HG02571 (cell line): ENCODE results near the gene MED1.
"Not testable (repeated sequence)": the region's sequence is repeated elsewhere in the genome, so short reads cannot be mapped to it uniquely, and the experiment has no call there.

ENCODE experiments used
- ATAC-seq: cut with Tn5 transposase; IDR thresholded peaks from one replicate; pipeline ENCODE4 v1.9.1; 2021; ENCODE audit warnings: mild to moderate bottlenecking, moderate library complexity; ENCODE audit not compliant: unreplicated experiment

The MED1 gene

GRCh38 chr17:39429600-39429999 lies 21.5 kb downstream of the MED1 start:
- ATAC-seq: no peak

DNA sequence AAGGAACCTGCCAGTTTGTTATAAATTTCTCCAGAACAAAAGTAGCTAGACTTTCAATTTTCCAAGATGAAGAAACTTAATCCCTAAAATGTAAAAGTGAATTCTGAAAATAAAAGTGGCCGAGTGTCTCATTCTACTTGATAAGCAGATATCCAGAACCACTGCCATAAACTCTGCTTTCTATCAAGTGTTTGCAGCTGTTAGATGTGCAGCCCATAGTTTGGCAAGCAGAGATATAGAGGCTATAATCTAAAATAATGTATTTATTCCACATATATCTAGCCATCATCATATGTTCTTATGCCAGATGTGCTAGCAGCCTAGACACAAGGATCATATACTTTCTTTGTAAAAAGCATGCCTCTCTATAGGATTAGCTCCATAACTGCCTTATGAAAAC lies 34.9 kb downstream of the MED1 start:
- no peak for ATAC-seq

- no peak for ATAC-seq
Measured at GRCh38 chr17:39410279-39410678, 40.8 kb downstream of the MED1 start.

DNA sequence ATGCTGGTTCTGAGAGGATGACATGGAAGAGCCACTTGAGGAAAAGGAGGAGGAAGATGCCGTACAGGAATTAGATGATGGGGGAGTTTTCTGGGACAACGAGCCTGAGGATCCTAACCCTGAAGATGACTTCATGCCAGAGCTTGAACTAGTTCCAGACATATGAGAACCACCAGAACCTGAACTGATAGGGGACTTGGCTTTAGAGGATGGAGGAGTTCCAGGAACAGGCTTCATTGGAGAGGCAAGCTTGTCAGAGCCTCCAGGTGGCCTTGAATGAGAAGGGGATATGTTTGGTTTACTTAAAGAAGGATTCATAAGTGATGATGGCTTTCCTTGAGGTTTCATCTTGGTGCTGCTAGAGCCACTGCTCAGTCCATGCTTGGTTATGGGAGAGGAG lies 42.7 kb downstream of the MED1 start:
- no peak for ATAC-seq

DNA sequence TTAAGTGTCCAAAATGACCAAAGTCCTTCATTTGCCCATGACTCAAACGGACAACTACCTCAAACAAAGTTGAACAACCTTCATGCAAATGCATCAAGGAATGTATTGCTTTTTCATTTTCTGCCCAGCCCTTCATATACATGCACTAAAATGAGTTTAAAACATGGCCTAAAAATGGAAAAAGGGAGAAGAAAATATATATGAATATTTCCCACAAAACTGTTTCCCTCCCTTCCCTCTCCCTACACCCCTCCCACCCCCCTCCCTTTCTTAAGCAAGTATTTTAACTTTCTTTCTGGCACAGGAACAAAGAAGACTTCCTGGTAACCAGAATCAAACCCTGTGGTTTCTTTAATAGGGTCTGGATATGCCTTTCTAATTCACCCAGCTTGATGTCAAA lies 44.1 kb downstream of the MED1 start:
- no peak for ATAC-seq

DNA sequence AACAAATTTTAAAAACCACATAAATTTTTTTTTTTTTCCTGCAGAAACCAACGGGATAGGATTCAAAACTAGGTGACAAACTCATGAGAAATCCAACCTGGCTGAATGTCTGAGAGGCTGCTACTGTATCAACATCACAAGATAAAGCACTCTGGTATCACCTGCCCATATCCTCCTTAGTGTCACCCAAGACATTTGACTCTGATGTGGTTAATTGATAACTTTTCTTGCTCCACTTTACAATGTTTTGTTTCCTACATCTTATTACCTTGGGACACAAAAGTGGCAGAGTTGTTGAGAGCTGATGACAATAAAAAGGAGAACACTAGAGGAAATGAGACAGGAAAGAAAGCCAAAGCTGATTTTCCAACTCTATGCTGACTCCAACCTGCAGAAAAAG lies 45.6 kb downstream of the MED1 start:
- ATAC-seq: no peak

- ATAC-seq: no peak
Measured at GRCh38 chr17:39404542-39405378, 46.3 kb downstream of the MED1 start.

GRCh38 chr17:39402890-39403605 lies 48.0 kb downstream of the MED1 start:
- no peak for ATAC-seq

DNA sequence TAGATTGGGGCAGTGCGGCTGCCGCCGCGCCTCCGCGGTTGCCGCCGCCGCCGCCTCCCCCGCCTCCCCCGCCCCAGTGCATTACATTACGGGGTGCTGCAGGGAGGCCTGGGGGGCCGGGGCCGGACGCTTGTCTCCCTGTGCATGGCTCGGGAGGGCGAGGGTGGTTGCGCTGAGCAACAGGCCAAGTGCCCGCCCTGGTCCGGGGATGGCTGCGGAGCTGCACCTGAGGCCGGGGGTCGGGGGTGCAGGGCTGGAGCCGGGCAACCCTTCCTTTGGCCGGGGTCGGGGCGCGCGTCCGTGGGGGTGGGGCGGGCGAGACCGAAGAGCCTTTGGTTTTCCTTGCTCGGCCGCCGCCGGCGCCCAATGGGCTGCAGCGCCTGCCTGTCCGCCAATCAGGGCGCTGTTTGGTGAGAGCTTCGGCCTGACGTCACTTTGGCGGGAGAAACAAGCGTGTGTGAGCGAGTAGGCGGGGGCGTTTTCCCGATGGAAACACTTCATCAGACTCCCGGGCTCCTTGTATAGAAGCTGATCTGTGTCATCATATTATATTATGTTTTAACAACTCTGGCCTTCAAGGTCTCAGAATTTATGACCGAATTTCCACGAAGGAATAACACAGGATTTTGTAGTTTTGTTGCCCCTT lies 48.7 kb downstream of the MED1 start:
- ATAC-seq: peak; percentile 68

GRCh38 chr17:39401412-39402243 lies 49.4 kb downstream of the MED1 start, which contains the start of gene FBXL20:
TSS of gene FBXL20 (minus strand) at chr17:39401626. CDS start at chr17:39401402, 224 bp downstream.
- ATAC-seq: peak; percentile 51

DNA sequence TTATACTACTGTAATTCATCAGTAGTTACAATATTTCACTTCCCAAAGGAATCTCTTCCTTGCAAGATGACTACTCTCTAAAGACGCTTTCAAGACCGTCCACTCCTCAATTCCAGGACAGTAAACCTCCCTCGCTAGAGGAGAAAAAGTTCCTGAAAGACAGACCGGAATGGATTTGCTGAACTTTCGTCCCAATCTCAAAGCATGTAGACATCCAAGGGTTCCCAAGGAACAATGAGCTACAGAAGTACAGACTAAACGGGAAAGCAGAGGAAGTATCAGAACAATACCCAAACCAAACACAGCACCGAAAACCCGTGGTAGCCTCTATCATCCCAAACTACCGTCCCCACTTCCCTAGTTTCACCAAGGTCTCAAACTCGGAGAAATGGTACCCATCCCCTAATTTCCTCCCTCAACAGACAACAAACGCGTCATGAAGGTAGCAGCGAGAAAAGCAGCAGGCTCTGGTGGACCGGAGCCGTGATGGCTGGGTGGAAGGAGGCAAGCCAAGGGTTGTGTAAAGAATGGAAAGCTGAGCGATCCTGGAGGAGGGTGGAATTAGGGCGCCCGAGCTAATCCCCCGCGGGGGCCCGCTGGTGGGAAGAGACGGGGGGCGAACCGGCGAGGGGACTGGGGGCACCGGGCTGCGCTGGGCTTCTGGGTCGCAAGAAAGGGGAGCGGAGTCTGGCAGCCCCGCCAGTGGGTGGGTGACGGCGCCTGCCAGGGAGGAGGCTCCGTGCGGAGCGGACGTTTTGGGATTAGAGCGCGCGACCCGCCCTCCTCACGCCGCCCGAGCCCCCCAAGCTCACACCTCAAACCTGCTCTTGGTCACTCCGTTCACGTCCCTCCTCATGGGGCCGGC lies 50.3 kb downstream of the MED1 start:
- ATAC-seq: no peak

GRCh38 chr17:39399791-39400190 lies 51.3 kb downstream of the MED1 start:
- ATAC-seq: no peak

DNA sequence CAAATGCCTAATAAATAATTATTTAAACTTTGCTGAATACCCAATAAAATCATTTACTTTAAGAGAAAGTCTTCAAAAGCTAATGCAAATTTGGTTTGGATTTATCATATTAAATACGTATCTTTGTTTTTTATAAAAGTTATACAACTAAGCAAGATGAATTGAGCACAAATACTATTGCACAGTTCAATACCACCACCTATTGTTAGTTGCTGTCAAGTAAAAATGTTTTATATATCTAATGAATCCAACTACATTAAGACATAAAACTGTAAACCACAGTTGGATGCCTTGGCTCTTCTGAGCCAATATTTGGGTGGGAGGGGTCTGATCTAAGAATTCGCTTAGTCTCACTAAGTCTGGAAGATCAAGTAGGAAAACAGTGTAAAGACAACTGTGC lies 57.3 kb downstream of the MED1 start:
- no peak for ATAC-seq

GRCh38 chr17:39391448-39391847 lies 59.6 kb downstream of the MED1 start:
- no peak for ATAC-seq

- ATAC-seq: no peak
Measured at GRCh38 chr17:39385040-39385439, 66.0 kb downstream of the MED1 start.

GRCh38 chr17:39380144-39380543 lies 70.9 kb downstream of the MED1 start:
- no peak for ATAC-seq

GRCh38 chr17:39376434-39376833 lies 74.6 kb downstream of the MED1 start:
- no peak for ATAC-seq

DNA sequence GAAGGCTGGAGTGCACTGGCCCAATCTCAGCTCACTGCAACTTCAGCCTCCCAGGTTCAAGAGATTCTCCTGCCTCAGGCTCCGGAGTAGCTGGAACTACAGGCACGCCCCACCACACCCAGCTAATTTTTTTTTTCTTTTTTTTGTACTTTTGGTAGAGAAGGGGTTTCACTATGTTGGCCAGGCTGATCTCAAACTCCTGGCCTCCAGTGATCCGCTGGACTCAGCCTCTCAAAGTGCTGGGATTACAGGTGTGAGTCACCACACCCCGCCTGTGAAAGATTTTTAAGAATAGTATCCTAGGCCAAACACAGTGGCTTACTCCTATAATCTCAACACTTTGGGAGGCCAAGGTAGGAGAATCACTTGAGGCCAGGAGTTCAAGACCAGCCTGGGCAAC lies 83.3 kb downstream of the MED1 start:
- not testable (repeated sequence) for ATAC-seq

- ATAC-seq: no peak
Measured at GRCh38 chr17:39365872-39366271, 85.2 kb downstream of the MED1 start.

DNA sequence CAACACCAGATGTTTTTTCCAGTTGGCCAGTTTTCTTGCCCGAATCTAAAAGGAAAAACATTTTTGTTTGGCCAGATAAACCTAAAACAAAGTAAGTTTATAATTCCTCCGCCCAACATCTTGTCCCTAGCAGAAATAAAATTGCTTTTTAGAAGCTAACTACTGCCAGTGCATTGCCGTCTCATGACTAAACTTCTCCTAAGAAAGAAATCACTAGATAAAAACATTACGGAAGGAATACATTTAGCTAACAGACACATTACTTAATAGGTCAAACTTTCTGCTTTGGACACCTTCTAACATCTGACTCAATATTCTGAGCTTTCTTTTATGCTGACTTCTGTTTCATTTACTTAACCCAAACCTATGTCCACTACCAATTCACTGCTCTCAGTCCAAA lies 85.8 kb downstream of the MED1 start:
- no peak for ATAC-seq
